Heart left ventricle (tissue), 13 donors: ENCODE data around the gene TOGARAM1.

Experiments used
- POLR2A ChIP-seq, 2 donors: fragments of 450-650 bp; IDR thresholded peaks; one replicate each; pipeline ENCODE4 v1.6.1; 2017; ENCODE audit warnings: antibody characterized with exemption in 2 of 2, mild to moderate bottlenecking in 2 of 2, moderate library complexity in 2 of 2
- TF ChIP-seq, protein P1 (sequence below), 12 donors: fragments of 200-600 bp; sonication (generic) in 4 of 12; IDR thresholded peaks; one replicate each; pipeline versions ENCODE4 v1.5.0 to v1.8.0; 2018 to 2022; ENCODE audit warnings: antibody characterized with exemption in 12 of 12, mild to moderate bottlenecking in 5 of 12
- donor health status: ischemic (EF 13 %, LVEDD 7.1; RV severe dilation, severe dysfunction).
- donor health status: DM: no; HTN: yes; CAD: no.
- donor health status: DM: no; HTN: no; CAD: no.
- donor health status: ischemic (EF 25% LVEDD 6.9; RV normal size, moderate dysfunction).
- donor health status: ischemic (EF 25% LVEDD 5.7; RV mildly dilated, moderate dysfunction).
- donor health status: ischemic (EF 35%, LVEDD 5.7; RV mildly dilated, moderate dysfunction).
- donor health status: nonischemic (EF 11% LVEDD 7.7; RV severe dilation, severe dysfunction).
- donor health status: DM: yes; HTN: yes; CAD: no.
- donor health status: PGD.
- donor health status: ischemic (EF 29% LVEDD 5.4; RV normal size, mild dysfunction).
- donor health status: nonischemic (EF 23%, LVEDD 6.1; RV moderate dilation, normal function).

DNA sequence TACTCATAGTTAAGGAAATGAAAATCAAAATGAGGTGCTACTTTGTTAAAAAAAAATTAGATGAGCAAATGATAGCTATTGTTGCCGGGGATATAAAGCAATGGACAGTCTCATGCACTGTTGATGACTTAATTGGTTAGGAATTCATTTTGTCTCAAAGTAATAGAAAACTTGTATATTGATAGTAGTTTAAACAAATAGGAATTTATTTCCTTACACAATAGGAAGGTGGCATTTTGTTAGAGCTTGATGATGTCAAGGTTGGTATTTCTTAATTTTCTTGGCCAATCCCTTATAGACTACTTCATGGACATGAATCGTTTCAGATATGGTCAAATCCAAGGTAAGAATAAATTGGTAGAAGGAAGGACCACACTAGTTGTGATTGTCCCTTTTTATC, 129.7 kb downstream of the TOGARAM1 start:
- TF ChIP-seq, protein P1, sequence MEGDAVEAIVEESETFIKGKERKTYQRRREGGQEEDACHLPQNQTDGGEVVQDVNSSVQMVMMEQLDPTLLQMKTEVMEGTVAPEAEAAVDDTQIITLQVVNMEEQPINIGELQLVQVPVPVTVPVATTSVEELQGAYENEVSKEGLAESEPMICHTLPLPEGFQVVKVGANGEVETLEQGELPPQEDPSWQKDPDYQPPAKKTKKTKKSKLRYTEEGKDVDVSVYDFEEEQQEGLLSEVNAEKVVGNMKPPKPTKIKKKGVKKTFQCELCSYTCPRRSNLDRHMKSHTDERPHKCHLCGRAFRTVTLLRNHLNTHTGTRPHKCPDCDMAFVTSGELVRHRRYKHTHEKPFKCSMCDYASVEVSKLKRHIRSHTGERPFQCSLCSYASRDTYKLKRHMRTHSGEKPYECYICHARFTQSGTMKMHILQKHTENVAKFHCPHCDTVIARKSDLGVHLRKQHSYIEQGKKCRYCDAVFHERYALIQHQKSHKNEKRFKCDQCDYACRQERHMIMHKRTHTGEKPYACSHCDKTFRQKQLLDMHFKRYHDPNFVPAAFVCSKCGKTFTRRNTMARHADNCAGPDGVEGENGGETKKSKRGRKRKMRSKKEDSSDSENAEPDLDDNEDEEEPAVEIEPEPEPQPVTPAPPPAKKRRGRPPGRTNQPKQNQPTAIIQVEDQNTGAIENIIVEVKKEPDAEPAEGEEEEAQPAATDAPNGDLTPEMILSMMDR (IDR thresholded peaks at IDR 0.05): no peak
- no peak for TF ChIP-seq POLR2A (IDR thresholded peaks at IDR 0.05)
